GM18868 (cell line): Measurements from ENCODE around the gene ACADVL.
"Not testable (repeated sequence)": the region's sequence is repeated elsewhere in the genome, so short reads cannot be mapped to it uniquely, and the experiment has no call there.

Experiments
- ATAC-seq: cut with Tn5 transposase; IDR thresholded peaks from one replicate; pipeline ENCODE4 v1.9.1; 2021; ENCODE audit warnings: mild to moderate bottlenecking, moderate library complexity; ENCODE audit not compliant: unreplicated experiment

The ACADVL gene

DNA sequence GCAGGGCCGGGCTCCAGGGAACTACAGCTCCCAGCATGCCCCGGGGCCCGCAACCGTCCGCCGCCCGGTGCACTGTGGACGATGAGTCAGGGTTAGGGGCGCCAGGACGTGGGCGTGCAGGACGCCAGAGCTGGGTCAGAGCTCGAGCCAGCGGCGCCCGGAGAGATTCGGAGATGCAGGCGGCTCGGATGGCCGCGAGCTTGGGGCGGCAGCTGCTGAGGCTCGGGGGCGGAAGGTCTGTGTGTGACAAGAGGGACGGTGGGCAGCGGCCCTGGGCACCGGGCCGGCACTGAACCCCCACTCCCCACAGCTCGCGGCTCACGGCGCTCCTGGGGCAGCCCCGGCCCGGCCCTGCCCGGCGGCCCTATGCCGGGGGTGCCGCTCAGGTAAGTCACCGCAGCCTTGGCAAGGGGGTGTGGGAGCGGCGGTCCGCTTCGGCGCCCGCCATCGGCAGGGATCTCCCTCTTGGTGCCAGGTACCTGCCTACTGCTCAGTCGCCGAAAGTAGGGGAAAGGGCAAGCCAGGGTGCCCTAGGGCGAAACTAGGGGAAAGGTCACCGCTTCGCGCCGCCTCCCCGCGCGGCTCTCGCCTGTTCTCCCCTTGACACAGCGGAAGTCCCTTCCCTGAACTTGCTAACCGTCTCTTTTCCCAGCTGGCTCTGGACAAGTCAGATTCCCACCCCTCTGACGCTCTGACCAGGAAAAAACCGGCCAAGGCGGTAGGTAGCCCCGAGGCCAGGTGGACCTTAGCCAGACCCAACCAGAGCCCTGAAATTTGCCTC lies at the start of gene ACADVL, which contains the start of gene DLG4:
ACADVL (plus strand) TSS at position 127 of the 781 bp plus-strand sequence; CDS start at position 174, 47 bp downstream.
DLG4 (minus strand) TSS at position 25 of the 781 bp plus-strand sequence.
- peak; percentile 75 for ATAC-seq

DNA sequence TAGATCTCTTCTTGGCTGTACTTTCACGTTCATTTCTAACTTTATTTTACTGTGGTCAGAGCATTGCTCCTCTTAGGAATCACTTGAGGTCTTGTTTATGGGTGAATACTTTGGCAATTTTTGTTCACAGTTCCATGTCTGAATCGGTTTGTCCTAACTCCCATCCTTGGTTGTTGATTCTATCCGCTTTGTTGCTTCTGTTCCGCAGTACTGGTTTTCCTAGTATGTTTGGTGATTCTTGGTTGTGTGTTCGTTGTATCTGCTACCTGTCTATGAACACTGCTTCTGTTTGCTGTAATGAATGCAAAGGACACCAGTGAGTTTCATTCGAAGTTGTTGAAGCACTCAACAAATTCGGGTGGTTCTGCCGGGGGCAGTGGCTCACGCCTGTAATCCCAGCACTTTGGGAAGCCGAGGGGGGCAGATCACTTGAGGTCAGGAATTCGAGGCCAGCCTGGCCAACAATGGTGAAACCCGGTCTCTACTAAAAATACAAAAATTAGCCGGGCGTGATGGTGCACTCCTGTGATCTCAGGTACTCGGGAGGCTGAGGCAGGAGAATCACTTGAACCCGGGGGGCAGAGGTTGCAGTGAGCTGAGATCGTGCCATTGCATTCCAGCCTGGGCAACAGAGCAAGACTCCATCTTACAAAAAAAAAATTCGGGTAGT lies 47.1 kb upstream of the ACADVL start:
- ATAC-seq: not testable (repeated sequence)

DNA sequence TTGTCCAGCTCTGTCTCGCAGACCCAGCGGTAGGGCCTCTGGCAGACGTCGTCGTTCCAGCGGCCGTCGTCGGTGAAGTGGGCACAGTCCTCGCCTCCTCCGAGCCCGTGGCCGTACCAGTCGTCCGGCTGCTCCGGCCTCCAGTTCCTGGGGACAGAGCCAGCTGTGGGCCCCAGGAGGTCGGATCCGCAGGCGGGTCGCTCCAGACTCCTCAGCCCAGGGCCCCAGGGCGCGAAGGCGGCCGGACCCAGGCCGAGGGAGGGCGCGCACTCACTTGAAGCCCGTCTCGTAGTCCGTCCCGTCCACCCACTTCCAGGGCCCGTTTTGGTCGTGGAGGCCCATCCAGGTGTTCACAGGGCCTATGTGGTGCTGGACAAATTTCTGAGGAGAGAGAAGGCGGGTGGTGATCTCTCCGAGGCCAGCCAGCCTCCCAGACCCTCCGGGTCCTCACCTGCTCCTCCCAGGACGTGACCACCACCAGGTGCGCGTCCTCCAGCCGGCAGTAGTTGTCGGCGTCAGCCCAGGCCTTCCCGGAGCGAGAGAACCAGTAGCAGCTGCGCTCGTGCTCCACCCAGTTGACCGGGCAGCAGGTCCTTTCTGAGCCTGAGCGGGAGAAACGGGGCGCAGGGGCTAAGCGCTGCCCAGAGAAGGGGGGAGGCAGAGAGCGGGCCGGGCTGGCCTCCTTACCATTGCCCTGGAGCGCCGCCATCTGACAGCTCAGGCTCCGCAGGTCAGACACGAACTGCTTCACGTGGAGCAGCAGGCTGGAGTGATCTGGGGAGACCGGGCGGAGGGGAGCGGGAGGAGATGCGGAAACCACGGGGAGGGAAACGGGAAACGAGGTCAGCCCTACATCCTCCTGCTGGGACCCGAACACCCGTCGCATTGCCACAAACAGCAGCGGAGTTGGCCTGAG lies 45.8 kb upstream of the ACADVL start:
- ATAC-seq: no peak

DNA sequence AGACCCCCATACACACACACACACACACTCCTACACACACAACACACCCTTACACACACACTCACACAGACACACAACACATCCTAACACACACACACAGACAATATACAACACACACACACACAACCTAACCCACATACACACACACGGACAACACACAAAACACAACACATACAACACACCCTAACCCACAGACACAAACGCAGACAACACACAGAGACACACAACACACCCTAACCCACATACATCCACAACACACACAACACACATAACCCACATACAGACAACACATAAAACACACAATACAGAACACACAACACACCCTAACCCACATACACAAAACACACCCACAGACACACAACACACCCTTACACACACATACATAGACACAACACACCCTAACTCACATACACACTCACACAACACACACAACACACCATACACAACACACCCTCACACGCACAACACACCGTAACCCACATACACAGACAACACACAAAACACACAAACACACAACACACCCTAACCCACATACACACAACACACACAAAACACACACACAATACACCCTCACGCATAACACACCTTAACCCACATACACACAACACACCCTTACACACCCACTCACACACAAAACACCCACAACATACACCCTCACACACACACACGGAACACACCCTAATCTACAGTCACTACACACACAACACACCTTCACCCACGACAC lies 45.0 kb upstream of the ACADVL start:
- no peak for ATAC-seq

DNA sequence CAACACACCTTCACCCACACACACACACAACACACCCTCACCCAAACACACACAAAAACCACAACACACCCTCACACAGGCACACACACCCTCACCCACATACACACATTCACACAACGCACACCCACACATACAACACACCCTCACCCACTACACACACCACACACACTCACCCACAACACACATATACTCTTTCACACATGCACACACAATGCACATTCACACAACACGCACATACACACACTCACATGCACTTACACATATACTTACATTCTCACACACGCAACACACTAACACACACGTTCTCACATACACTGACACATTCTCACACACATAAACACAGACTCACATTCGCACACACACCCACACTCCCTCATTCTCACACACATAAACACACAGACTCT lies 44.4 kb upstream of the ACADVL start:
- ATAC-seq: no peak

DNA sequence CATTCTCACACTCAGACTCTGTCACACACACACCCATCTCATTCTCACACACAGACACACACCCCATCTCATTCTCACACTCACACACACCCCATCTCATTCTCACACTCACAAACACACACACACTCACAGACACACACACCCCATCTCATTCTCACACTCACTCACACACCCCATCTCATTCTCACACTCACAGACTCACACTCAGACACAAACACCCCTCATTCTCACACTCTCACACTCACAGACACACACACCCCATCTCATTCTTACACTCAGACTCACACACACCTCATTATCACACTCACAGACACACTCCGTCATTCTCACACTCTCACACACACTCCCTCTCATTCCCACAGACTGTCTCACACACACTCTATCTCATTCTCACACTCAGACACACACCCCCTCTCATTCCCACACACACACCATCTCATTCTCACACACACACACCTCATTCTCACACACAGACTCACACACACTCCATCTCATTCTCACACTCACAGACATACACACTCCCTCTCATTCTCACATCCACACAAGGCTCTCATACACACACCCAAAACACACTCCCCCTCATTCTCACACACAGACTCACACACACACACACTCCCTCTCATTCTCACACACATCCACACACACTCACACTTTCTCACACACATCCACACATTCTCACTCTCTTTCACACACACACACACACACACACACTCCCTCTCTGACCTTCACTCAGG lies 43.5 kb upstream of the ACADVL start:
- ATAC-seq: no peak

DNA sequence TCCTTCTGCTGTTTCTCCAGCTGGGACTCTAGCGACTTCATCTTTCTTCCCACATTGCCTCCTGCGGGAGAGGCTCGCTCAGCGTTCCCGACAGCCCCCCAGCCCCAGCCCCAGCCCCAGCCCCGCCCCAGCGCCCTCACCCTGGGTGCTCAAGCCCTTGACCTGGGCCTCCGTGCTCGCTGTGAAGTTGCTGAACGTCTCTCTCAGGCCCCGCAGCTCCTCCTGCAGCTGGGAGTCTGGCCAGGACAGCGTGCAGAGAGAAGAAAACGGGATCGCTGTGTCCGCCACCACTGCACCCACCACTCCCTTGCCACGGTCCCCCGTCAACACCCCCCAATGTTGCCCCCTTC lies 42.9 kb upstream of the ACADVL start:
- no peak for ATAC-seq

DNA sequence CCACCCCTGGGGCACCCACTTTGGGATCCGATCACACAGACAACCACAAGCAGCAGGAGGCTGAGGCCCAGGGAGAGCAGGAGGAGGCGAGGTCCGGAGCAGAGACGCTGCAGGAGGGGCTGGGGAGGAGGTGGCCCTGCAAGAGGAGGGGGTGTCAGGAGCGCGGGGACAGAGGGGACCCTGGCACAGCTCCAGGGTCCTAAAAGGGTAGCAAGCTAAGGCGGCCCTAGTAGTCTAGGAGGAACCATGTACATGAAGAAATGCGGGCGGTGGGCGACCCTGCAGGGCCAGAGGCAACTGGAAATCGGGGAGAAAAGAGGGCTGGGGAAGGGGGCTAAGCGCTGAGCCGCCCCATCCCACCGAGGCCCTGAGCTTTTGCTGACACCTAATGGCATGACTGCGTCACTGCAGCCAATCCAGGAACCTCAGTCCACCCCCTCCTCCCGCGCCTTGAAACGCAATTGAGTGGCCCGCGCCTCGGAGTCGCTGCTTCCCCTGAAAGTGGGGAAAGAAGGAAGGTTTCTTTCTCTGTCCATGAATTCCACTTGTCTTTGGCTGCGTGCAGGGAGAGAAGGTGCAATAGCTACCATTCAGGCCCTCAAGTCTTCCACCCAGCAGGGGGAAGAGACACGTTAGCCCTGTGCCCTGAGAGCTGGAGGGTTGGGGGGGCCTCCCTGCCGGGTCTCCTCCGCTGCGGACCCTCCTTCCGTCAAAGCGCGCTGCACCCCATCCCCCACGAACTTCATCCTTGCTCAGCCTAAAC lies 42.4 kb upstream of the ACADVL start:
- no peak for ATAC-seq

DNA sequence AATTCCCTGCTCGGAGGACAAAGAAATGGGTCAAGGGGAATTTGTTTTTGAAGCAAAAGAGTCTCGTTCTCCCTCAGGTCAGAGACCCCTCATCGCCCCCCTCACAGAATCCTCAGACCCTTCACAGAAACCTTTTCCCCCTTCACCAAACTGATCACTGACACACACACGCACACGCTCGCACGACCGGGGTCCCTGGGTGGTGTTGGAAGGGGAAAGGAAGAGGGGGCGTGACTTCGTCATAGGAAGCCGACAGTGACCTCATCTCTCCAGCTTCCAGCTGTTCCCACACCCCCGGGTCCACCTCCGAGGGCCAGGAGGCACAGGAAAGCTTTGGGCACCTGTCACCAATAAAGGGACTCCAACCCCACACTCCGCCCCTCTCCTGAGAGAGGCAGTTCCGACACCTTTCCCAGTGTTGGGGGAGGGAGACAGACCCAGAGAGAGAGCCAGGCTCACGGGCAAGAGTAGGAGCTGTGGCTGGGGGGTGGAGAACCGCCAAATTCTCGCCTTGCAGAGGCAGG lies 41.7 kb upstream of the ACADVL start:
- no peak for ATAC-seq

DNA sequence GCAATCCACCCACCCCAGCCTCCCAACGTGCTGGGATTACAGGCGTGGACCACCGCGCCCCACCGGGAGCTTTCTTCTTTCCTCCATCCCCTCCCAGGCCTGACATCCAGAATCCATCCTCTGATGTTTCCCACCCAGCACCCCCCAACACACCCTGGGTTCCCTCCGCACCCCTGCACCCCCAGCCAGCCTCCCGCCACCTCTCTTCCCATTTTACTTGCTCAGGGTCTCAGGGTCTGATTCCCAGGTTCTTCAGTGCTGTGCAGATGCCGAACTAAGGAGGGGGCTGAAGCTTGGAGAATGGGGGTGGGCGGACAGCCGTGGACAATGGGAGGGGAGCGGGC lies 40.8 kb upstream of the ACADVL start:
- no peak for ATAC-seq

DNA sequence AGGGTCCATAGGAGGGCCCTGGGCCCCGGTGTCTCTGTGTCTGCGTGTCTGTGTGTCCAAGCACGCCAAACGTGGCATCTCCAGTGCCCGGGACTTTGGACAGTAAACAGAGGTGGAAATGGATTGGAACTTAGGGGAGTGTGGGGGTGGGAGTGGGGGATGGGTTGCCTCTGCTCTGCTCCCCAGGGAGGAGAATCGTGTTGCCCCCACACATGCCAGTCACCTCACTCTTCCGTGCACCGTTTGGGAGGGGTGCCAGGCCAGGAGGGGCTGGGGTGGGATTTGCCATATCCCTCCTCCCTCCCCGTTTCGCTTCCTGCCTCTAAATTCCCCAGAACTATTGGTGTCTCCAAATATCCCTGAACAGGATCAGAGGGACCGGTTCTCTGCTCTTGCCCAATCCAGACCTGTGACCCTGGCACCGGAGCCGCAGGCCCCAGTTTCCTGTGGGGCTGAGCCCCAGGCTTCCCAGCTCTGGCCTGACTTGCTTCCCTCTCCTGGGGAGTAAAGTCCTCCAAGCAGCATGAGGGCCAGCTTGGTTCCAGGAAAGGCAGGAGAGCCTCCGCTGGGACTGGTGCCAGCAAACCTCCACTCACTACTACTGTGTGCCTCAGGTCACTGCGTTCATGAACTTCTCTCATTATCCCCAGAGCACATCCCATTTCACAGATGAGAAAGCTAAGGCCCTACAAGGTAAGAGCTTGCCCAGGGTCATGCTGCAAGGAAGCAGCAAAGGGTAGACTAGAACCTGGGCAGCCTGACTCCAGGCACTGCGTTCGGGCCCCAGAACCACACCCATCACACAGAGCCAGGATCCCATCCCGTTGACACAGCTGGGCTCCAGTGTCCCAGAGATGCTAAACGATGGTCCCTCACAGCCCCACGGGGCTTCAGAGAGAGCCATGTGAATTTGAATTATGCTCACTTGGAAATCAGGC lies 40.2 kb upstream of the ACADVL start, which contains the start of gene ASGR1:
ASGR1 (minus strand) TSS at position 54 of the 938 bp plus-strand sequence. CDS start 807 bp downstream, outside the sequence.
- no peak for ATAC-seq

DNA sequence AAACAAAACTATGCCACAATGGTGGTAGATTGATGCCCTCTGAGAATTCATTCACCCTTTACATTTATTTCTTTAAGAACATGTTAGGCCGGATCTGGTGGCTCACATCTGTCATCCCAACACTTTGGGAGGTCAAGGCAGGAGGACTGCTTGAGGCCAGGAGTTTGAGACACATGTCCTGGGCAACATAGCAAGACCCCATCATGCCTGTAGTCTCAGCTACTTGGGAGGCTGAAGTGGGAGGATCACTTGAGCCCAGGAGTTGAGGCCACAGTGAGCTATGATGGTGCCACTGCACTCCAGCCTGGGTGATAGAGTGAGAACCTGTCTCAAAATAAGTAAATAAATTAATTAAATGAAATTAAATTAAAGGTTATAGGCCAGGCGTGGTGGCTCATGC lies 37.6 kb upstream of the ACADVL start:
- ATAC-seq: not testable (repeated sequence)

DNA sequence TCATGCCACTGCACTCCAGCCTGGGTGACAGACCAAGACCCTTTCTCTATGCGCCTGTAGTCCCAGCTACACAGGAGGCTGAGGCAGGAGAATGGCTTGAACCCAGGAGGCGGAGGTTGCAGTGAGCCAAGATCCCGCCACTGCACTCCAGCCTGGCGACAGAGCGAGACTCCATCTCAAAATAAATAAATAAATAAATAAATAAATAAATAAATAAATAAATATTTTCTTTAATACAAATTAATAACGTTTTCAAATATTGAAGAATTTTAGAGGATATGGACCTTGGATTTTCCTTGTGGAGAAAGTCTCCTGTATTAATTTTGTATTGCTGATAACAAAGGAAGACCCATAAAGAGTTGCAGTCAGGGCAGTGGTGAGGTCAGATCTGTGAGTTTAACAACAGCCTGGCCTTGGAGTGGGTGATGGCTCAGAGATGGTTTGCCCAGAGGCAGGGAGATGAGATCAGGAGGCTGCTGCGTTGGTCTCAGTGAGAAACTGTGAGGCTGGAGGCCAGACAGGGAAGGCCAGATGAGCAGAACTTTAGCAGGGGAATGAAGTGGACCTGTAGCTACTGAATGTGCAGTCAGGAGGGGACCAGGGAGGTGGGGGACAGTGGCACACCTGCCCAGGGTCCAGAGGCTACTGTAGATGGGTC lies 36.2 kb upstream of the ACADVL start:
- no peak for ATAC-seq

DNA sequence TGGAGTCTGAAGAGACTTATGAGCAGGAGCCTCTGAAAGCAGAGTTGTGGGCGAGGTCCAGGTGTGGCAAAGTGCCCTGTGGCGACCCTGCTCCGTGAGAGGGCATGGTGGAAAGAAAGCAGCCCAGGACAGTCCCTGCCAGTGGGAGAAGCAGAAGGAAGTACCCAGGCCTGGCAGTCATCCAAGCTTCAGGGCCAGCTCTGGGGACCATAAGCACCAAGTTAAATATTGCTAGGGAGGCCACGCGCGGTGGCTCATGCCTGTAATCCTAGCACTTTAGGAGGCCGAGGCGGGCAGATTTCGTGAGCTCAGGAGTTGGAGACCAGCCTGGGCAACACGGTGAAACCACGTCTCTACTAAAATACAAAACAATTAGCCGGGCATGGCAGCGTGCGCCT lies 35.6 kb upstream of the ACADVL start:
- no peak for ATAC-seq

DNA sequence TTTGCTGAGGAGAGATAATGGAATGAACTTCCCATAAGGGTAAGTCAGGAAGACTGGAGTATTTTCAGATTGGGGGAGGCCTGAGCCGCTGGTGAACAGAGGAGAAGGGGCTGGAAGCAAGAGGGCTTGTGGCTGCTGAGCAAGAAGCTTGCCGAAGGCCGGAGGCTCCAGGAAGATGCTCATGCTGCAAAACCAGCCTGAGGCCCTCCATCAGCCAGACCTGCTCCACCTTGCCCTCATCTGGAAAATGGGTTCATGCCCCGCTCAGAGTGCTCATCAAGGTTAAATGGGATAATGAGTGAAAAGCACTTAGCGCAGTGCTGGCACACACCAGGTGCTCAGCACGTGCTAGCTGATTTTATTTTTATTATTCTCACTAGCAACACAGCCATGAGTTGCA lies 35.1 kb upstream of the ACADVL start:
- no peak for ATAC-seq

DNA sequence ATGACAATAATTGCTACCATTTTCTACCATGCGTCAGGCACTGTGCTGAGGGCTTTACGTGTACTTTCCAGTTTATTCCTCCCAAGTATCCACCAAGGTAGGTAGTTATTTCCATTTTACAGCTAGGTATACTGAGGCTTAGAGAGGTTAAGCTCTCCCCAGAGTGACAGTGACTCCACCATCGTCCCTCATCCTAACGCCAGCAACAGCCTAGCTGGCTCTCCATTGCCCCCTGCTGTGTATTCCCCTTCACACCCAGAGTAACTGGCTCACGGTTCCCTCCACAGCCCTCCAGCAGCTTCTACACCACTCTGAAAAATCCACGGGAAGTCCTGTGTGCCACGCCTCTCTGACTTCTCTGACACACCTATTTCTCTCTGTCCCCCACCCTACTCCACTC lies 33.5 kb upstream of the ACADVL start:
- no peak for ATAC-seq

DNA sequence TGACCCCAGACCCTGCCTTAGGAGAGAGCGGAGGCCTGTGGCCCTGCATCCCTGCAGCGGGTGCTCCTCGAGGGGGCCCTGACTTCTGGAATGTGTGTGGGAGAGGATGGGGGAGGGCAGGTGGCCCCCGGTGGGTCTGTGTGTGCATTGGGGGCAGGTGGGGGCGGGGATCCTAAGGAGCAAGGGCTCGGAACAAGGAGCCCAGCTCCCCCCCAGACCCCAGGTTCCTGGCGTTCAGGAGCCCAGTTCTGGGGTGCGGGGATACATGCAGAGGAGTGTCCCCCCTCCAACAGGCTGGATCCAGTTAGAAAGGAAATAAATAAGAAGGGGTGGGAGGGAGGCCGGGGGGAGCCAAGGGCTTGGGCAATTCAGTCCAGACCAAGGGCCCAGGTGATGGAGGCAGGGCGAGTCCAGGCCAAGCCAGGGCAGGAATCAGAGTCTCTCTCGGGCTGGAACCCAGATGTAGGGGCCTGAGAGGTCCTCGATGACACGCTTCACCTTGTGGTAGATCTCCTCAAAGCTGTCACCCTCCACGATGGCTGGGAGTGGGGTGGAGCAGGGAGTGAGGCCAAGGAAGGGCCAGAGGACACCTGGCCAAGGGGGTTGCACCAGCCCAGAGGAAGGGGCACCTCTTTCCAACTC lies 29.3 kb upstream of the ACADVL start:
- no peak for ATAC-seq
